Prostate gland (tissue), 2 donors: Measurements from ENCODE around the gene RPL29. TPM values are rescaled to one million over a fixed set of nuclear protein-coding genes. Genes with fewer than 3 reads are reported as not detected.

Experiments
- DNase-seq: peaks from one replicate; pipeline ENCODE4 v3.0.0-alpha.2; 2019; ENCODE audit warnings: low spot score
- H3K27ac ChIP-seq, 2 donors: fragments of 200-600 bp; sonication (generic); 2 replicates each; pipeline ENCODE4 v1.5.1; 2017 to 2019
- H3K27me3 ChIP-seq: fragments of 200-600 bp; sonication (generic); replicated peaks from 2 replicates; pipeline ENCODE4 v1.5.1; 2019; ENCODE audit not compliant: insufficient read depth
- H3K36me3 ChIP-seq, 2 donors: fragments of 200-600 bp; sonication (generic); 1 replicate in 1 of 2; 2 replicates in 1 of 2; pipeline versions ENCODE4 v1.5.1 to v1.8.1; 2017 to 2019
- H3K4me1 ChIP-seq: fragments of 200-600 bp; sonication (generic); replicated peaks from 2 replicates; pipeline ENCODE4 v1.5.1; 2019
- H3K4me3 ChIP-seq, 2 donors: fragments of 200-600 bp; sonication (generic); 2 replicates each; pipeline ENCODE4 v1.5.1; 2017 to 2019
- H3K9me3 ChIP-seq: fragments of 200-600 bp; sonication (generic); 2 replicates; pipeline ENCODE4 v1.5.1; 2017
- CTCF ChIP-seq, 4 experiments: fragments of 200-600 bp in 2 of 4; fragments of 450-650 bp in 2 of 4; sonication (generic) in 2 of 4; IDR thresholded peaks; 1 replicate in 3 of 4; 2 replicates in 1 of 4; pipeline ENCODE4 v1.5.1; 2016 to 2019; ENCODE audit warnings: antibody characterized with exemption in 4 of 4, mild to moderate bottlenecking in 2 of 4, moderate library complexity in 2 of 4
- POLR2A ChIP-seq: fragments of 450-650 bp; IDR thresholded peaks from one replicate; pipeline ENCODE4 v1.6.1; 2016; ENCODE audit warnings: antibody characterized with exemption, mild to moderate bottlenecking
- POLR2AphosphoS5 ChIP-seq: sonication (generic); formaldehyde crosslinking; IDR thresholded peaks from one replicate; pipeline ENCODE4 v1.6.1; 2017; ENCODE audit warnings: antibody characterized with exemption
- WGBS: methylation state at CpG from one replicate; pipeline ENCODE4 v1.1.5; 2018; 5-methylcytosine and 5-hydroxymethylcytosine counted together
- intact Hi-C: fragments of 100-400 bp; cut with DNase I; formaldehyde crosslinking; loops from one replicate; pipeline ENCODE4 v1.14.2; 2022
- total RNA-seq, 2 donors: library from RNA; depleted of rRNA; stranded (reverse); fragments of >200 nt; gene quantifications; one replicate each; pipeline ENCODE4 v1.1.0, GENCODE V29; 2016

Gene RPL29
- total RNA-seq, 2 donors from 2014 or later, result 1,249 to 2,015 TPM

GRCh38 chr3:52006017-52006819, 10.5 kb upstream of the RPL29 start:
- H3K27me3 ChIP-seq, result no peaks in the 10 kb centered on the region
- H3K4me3 ChIP-seq, result no peak overlapping the region
- peaks cover 4% of the 10 kb centered on the region for H3K4me1 ChIP-seq
- intact Hi-C loops, result no loop called here
- TF ChIP-seq CTCF (IDR thresholded peaks at IDR 0.05) (no peak), POLR2A (no peak), POLR2AphosphoS5 (no peak)
- no peaks in the 10 kb centered on the region for H3K36me3 ChIP-seq
- no peak overlapping the region for H3K27ac ChIP-seq
- 49% methylated on average over 7 of the region's 8 CpGs for WGBS
- H3K9me3 ChIP-seq, result no peaks in the 10 kb centered on the region
- no peak for DNase-seq

GRCh38 chr3:52005571-52005986, 9.9 kb upstream of the RPL29 start:
- Histone ChIP-seq H3K27me3 (no peaks in the 10 kb centered on the region), H3K36me3 (no peaks in the 10 kb centered on the region), H3K9me3 (no peaks in the 10 kb centered on the region), H3K4me3 (no peak overlapping the region), H3K27ac (no peak overlapping the region), H3K4me1 (peaks cover 4% of the 10 kb centered on the region)
- intact Hi-C loops, result loop anchor here (2.0 kb wide), 1 partner anchor 39 kb away; no protein-coding TSS in a partner anchor
- no peak for DNase-seq
- WGBS, result 8% methylated on average over 15 of the region's 15 CpGs
- no peak for TF ChIP-seq POLR2AphosphoS5
- TF ChIP-seq POLR2A, result no peak
- TF ChIP-seq CTCF (IDR thresholded peaks at IDR 0.05), result no peak

- Histone ChIP-seq H3K27me3 (no peaks in the 10 kb centered on the region), H3K9me3 (no peaks in the 10 kb centered on the region), H3K4me1 (peaks cover 4% of the 10 kb centered on the region), H3K27ac (no peak overlapping the region), H3K4me3 (no peak overlapping the region), H3K36me3 (no peaks in the 10 kb centered on the region)
- no peak for DNase-seq
- TF ChIP-seq POLR2A (no peak), POLR2AphosphoS5 (no peak), CTCF (IDR thresholded peaks at IDR 0.05) (no peak)
- 91% methylated on average over 4 of the region's 4 CpGs for WGBS
- intact Hi-C loops, result loop anchor here (2.0 to 5.0 kb wide), 3 partner anchors 40 to 337 kb away; no protein-coding TSS in a partner anchor
These were observed 9.3 kb upstream of the RPL29 start for GRCh38 chr3:52004906-52005395.

- 61% methylated on average over 16 of the region's 16 CpGs for WGBS
- TF ChIP-seq CTCF (IDR thresholded peaks at IDR 0.05) (peak in 2 of 4 experiments; percentile 24 to 37), POLR2AphosphoS5 (no peak)
- no peaks in the 10 kb centered on the region for H3K9me3 ChIP-seq
- H3K4me1 ChIP-seq, result peaks cover 4% of the 10 kb centered on the region
- H3K27me3 ChIP-seq, result no peaks in the 10 kb centered on the region
- intact Hi-C loops, result loop anchor here (2.0 to 5.0 kb wide), 3 partner anchors 41 to 338 kb away; no protein-coding TSS in a partner anchor
- DNase-seq, result no peak
- no peak overlapping the region for H3K4me3 ChIP-seq
- no peaks in the 10 kb centered on the region for H3K36me3 ChIP-seq
- no peak overlapping the region for H3K27ac ChIP-seq
These were observed 8.6 kb upstream of the RPL29 start for GRCh38 chr3:52004163-52004787.
